HG02642 (cell line): Measurements from ENCODE around the gene FLNB.

Experiments
- ATAC-seq: cut with Tn5 transposase; IDR thresholded peaks from one replicate; pipeline ENCODE4 v1.9.1; 2021; ENCODE audit warnings: mild to moderate bottlenecking; ENCODE audit not compliant: unreplicated experiment, poor library complexity

FLNB gene

GRCh38 chr3:58122936-58123700 lies 114.9 kb downstream of the FLNB start:
- ATAC-seq = no peak

DNA sequence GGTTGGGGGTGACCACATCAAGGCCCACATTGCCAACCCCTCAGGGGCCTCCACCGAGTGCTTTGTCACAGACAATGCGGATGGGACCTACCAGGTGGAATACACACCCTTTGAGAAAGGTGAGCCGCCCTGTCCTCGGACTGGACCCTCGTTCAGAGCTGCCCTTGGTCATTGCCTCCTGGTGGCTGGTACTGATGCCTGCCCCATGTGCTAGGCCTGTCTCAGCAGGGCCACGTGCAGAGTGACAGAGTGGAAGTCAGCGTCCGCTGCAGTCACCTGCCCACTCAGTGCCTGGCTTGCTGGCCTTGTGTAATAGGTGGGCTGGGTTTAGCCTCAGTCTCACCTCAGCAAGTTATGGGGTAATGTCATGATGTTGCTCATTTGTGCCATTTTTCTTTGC lies 116.2 kb downstream of the FLNB start:
- ATAC-seq = no peak

DNA sequence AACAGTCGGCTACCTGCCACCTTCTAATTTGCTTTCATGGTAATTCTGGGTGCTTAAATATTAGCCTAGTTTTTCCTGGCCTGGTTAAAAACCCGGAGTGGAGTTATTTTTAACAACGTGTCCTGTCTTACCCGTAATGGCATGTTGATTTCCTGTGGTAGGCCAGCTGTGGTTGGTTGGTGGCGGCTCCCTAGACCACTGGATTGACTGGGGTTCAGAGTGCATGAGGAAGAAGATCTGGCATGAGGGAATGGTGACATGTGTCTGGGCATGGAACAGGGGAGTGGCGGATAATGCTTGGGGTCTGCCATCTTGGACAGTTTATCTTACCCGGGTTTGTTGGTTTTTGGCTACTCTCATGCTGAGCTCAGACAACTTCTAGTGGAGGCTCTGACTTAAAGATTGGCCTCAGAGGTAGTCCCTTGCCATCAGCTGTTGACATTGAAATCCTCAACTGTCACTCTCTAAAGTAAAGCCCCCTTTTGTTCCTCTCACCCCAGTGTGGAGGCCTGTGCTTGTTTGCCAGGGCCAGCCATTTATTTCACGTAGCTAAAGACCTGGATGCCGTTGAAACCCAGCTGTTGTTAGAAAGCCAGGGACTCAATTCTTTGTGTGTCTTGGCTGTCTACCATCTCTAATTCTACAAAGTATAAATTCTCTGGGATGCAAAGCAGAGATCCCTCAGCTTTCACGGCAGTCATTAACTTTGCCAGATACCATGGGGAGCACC lies 121.0 kb downstream of the FLNB start:
- ATAC-seq = no peak

DNA sequence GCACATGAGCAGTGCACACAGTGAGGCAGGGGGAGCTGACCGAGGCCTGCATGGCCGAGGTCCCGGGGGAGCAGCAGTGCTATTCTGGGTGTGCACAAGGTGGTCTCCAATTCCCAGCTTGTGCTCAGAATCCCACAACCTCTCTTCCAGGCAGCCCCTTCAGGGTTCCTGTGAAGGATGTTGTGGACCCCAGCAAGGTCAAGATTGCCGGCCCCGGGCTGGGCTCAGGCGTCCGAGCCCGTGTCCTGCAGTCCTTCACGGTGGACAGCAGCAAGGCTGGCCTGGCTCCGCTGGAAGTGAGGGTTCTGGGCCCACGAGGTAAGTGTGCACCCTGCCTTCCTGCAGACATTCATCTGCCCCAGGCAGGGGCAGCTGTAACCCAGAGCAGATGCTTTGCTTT lies 122.4 kb downstream of the FLNB start:
- ATAC-seq = no peak

- no peak for ATAC-seq
Measured at GRCh38 chr3:58131101-58131825, 123.0 kb downstream of the FLNB start.

GRCh38 chr3:58132850-58133249 lies 124.6 kb downstream of the FLNB start:
- no peak for ATAC-seq

GRCh38 chr3:58134468-58134867 lies 126.2 kb downstream of the FLNB start:
- ATAC-seq = no peak

GRCh38 chr3:58135712-58136543 lies 127.7 kb downstream of the FLNB start:
- no peak for ATAC-seq

- ATAC-seq = no peak
Measured at GRCh38 chr3:58137306-58137705, 129.1 kb downstream of the FLNB start.

DNA sequence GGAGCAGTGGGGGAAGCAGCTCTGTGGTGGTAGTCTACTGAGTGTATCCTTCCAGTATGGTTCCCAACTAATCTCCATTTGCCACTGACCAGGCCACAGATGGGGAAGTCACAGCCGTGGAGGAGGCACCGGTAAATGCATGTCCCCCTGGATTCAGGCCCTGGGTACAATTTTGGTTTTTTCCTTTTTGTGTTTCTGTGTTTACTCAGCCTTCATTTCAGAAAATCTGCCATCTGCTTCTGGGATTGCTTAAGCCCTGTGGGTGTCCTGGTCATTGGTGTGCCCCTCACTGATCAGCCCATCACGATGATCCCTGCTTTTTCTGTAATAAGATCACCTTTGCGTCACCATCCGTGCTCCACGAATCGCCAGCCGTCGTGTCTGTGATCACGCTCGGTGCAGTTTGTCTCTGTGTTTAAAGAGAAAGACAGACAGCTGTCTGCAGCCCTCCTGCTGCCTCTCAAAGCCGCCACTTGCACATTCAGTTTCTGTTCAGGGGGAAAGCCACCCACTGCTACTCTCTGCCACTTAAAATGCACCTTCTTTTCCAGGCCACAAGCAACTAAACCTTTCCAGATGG lies 133.6 kb downstream of the FLNB start:
- no peak for ATAC-seq

DNA sequence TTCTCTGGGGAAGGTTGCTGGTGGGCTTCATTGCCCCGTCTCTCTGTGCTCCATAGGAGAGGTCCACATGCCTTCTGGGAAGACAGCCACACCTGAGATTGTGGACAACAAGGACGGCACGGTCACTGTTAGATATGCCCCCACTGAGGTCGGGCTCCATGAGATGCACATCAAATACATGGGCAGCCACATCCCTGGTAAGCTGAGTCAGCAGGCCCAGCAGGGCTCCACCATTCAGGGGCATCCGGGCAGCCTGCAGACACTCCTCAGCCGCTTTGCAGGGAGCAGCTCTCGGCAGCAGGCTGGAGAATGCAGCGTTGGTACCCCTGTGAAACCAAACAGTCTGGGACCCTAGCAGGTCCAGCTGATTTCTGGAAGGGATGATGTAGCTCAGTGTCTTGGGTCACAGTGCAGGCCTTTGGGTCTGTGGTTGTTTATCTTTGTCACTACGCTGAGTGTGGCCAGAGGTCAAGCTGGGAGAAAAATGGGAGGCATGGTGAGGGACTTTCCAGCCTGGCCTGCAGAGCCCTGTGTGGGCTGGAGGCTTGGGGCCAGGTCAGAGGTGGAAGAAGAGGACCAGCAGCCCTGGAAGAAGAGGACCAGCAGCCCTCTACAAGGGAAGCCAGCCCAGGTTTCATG lies 135.3 kb downstream of the FLNB start:
- ATAC-seq = no peak

GRCh38 chr3:58144478-58145325 lies 136.5 kb downstream of the FLNB start:
- ATAC-seq = no peak

- ATAC-seq = no peak
Measured at GRCh38 chr3:58148049-58148448, 139.8 kb downstream of the FLNB start.

DNA sequence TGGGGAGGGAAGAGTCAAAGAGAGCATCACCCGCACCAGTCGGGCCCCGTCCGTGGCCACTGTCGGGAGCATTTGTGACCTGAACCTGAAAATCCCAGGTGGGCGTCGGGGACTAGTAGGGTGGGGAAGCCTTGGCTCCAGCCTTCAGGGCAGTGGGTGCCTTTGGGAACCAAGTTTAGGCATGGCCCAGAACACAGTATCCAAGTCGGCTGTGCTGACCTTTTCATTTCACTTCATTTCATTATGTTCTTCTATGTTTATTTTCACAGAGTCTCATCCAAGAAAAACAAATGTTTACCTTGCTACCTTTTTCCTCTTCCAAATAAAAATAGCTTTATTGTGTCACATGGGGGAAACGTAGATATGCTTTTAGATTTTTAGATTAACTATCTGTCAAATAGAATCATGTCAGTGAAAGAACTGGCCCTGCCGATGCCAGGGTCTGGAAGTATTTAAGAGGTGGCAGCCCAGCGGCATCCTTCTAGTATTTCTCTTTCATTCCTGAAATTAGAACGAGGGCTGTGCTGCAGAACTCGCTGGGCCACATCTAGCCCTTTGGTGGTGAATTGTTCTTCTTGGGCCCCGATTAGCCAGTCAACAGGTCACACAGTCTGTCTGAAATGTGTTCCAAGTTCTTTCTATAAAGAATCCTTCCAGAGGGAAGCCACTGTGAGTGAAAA lies 142.0 kb downstream of the FLNB start:
- no peak for ATAC-seq

DNA sequence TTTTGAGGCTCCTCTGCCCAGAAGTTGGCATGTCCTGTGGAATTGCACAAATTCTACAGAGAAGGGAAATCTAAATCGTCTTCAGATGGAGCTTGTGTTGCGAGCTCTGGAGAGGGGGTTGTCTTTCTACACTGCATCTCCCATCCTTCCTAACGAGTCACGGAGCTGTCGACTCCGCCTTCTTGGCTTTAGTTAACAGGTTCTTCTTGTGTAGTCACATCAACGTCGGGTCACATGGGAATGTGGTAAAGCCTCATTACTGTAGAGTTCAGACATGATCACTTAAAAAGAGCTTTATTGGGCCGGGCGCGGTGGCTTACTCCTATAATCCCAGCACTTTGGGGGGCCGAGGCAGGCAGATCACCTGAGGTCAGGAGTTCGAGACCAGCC lies 142.6 kb downstream of the FLNB start:
- ATAC-seq = no peak

DNA sequence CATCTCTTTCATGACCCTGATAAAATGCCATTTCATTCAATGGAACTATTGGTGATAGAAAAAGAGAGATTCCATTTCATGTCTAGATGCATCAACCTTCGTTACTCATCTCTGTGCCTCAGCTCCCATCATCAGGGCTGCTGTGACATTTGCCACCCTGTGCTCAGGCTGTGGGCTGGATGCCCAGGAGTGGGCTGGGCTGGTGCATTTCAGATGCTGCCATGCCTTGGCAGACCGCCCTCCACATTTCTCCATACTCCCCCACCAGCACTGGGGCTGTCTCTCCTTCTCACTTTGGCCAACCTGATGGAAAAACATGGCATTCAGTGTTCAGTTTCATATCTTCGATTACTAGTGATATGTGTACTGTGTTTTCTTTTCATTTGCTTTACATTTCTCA lies 143.4 kb downstream of the FLNB start:
- ATAC-seq = no peak

- no peak for ATAC-seq
Measured at GRCh38 chr3:58152225-58153015, 144.2 kb downstream of the FLNB start.
